Liver (tissue), 3 donors: ENCODE data around the gene USP24.

Experiments used
- CTCF ChIP-seq: fragments of 150-350 bp; IDR thresholded peaks from 2 replicates; pipeline ENCODE4 v1.5.1; 2017; ENCODE audit warnings: improper control_type of control experiment, low read depth, low read length; ENCODE audit not compliant: missing input control
- GABPA ChIP-seq, 2 donors: IDR thresholded peaks in 1 of 2; conservative IDR thresholded peaks in 1 of 2; 2 replicates each; pipeline ENCODE4 v1.6.1; 2016; ENCODE audit warnings: antibody characterized with exemption in 2 of 2, mild to moderate bottlenecking in 1 of 2, moderate library complexity in 1 of 2
- MAX ChIP-seq: IDR thresholded peaks from 2 replicates; pipeline ENCODE4 v1.6.1; 2016; ENCODE audit warnings: antibody characterized with exemption
- donor health status: healthy.
- donor health status: healthy.

- TF ChIP-seq GABPA (IDR thresholded peaks at IDR 0.05 in 1 of 2, conservative IDR thresholded peaks at IDR 0.05 in 1 of 2) = no peak
- no peak for TF ChIP-seq CTCF
- TF ChIP-seq MAX = no peak
Observed at GRCh38 chr1:55243655-55244054, 28.5 kb upstream of the USP24 start.
